Tibial nerve (tissue), 3 donors: ENCODE measurements around the gene PRDM11.

Experiments
- CTCF ChIP-seq, 5 experiments: fragments of 200-600 bp in 3 of 5; fragments of 450-650 bp in 2 of 5; sonication (generic) in 3 of 5; IDR thresholded peaks; one replicate each; pipeline ENCODE4 v1.5.1; 2016 to 2019; ENCODE audit warnings: antibody characterized with exemption in 5 of 5, mild to moderate bottlenecking in 3 of 5, moderate library complexity in 2 of 5
- POLR2A ChIP-seq, 2 donors: fragments of 450-650 bp; IDR thresholded peaks; one replicate each; pipeline ENCODE4 v1.6.1; 2017; ENCODE audit warnings: antibody characterized with exemption in 2 of 2, mild to moderate bottlenecking in 2 of 2, moderate library complexity in 2 of 2

- TF ChIP-seq CTCF (IDR thresholded peaks at IDR 0.05) (no peak), POLR2A (IDR thresholded peaks at IDR 0.05) (no peak)
Measured at GRCh38 chr11:45143494-45143893, 2.9 kb upstream of the PRDM11 start.
